AG04449 (cell line): ENCODE measurements around the gene HSPA1A.

Source experiments
- CTCF ChIA-PET: fragments of 350-600 bp; formaldehyde crosslinking; extraction: SDS; loops from one replicate; lab custom pipeline; 2021; ENCODE audit warnings: antibody characterized with exemption; lab: Yijun Ruan, JAX
- POLR2A ChIA-PET: fragments of 400-600, 350-600 bp; formaldehyde crosslinking; extraction: SDS; loops from one replicate; lab custom pipeline; 2020; ENCODE audit warnings: antibody characterized with exemption, inconsistent platforms; lab: Yijun Ruan, JAX
- DNase-seq: peaks from one replicate; pipeline ENCODE4 v3.0.0-alpha.2; 2010; ENCODE audit warnings: low read depth, low spot score
- H3K4me3 ChIP-seq: 2 replicates; pipeline ENCODE4 v1.5.1; 2011; ENCODE audit warnings: low read depth, mild to moderate bottlenecking, control low read depth, low read length
- CTCF ChIP-seq: IDR thresholded peaks from one replicate; pipeline ENCODE4 v1.5.1; 2011; ENCODE audit warnings: mild to moderate bottlenecking, moderate library complexity, low read length, control low read depth, inconsistent platforms; ENCODE audit not compliant: insufficient read depth; ENCODE audit errors: missing control alignments

Gene HSPA1A

GRCh38 chr6:31779908-31780307, 35.4 kb upstream of the HSPA1A start:
- TF ChIP-seq CTCF: no peak
- no peak for DNase-seq
- H3K4me3 ChIP-seq: no peak overlapping the region
- POLR2A ChIA-PET: no interaction called here
- CTCF ChIA-PET: interaction anchor here (3.8 to 4.7 kb wide), 2 partner anchors 10 to 11 kb away, joined by 18 to 23 read pairs; no protein-coding TSS in a partner anchor

- DNase-seq: no peak
- TF ChIP-seq CTCF: no peak
- ChIA-PET POLR2A (no interaction called here), CTCF (interaction anchor here (3.8 to 4.7 kb wide), 2 partner anchors 10 to 11 kb away, joined by 18 to 23 read pairs; no protein-coding TSS in a partner anchor)
- no peak overlapping the region for H3K4me3 ChIP-seq
These were observed 34.7 kb upstream of the HSPA1A start for GRCh38 chr6:31780507-31781243.

GRCh38 chr6:31781244-31782125, 33.9 kb upstream of the HSPA1A start:
- no peak for DNase-seq
- no peak overlapping the region for H3K4me3 ChIP-seq
- ChIA-PET POLR2A (no interaction called here), CTCF (interaction anchor here (3.8 to 4.7 kb wide), 3 partner anchors 10 to 14 kb away, joined by 14 to 23 read pairs (median 18); partner anchors contain the start of gene VARS1)
- TF ChIP-seq CTCF: no peak

- TF ChIP-seq CTCF: no peak
- DNase-seq: no peak
- CTCF ChIA-PET: interaction anchor here (2.0 to 4.7 kb wide), 3 partner anchors 9 to 13 kb away, joined by 6 to 23 read pairs (median 14); partner anchors contain the start of gene VARS1
- POLR2A ChIA-PET: no interaction called here
- H3K4me3 ChIP-seq: no peak overlapping the region
These were observed 33.1 kb upstream of the HSPA1A start for GRCh38 chr6:31782126-31782855.

- H3K4me3 ChIP-seq: no peak overlapping the region
- TF ChIP-seq CTCF: no peak
- ChIA-PET POLR2A (interaction anchor here (1.2 kb wide), 1 partner anchor 43 kb away, joined by 4 read pairs; the partner anchor contains the start of gene HSPA1B), CTCF (interaction anchor here (0.7 to 4.0 kb wide), 6 partner anchors 8 to 15 kb away, joined by 3 to 21 read pairs (median 6); partner anchors contain the start of gene VARS1)
- no peak for DNase-seq
These were observed 31.0 kb upstream of the HSPA1A start for GRCh38 chr6:31784098-31784925.
